ENCODE data around the gene TBC1D22A. TPM values are rescaled to one million over a fixed set of nuclear protein-coding genes. Genes with fewer than 3 reads are reported as not detected.

The TBC1D22A gene
- total RNA-seq, 6 donors from 2014 or later: 27.1 to 48.2 (median 35.3) TPM

- DNase-seq (no peak), ATAC-seq (ENCODE audit: low FRiP score in 2 of 2) (no peak)
- TF ChIP-seq POLR2AphosphoS5 (IDR thresholded peaks at IDR 0.05) (no peak), POLR2A (IDR thresholded peaks at IDR 0.05) (no peak), CTCF (IDR thresholded peaks at IDR 0.05) (no peak), EP300 (IDR thresholded peaks at IDR 0.05) (no peak)
- H3K27me3 ChIP-seq: no peaks in the 10 kb centered on the region
- no peaks in the 10 kb centered on the region for H3K9me3 ChIP-seq
- no peak overlapping the region for H3K4me3 ChIP-seq
- WGBS, 2 donors: 97 to 98% methylated on average over 9 of the region's 9 CpGs
- H3K4me1 ChIP-seq: no peaks in the 10 kb centered on the region
- H3K36me3 ChIP-seq: peaks cover 0 to 9% (median 4%) of the 10 kb centered on the region in 4 donors
- H3K27ac ChIP-seq: no peak overlapping the region
These were observed 238.8 kb downstream of the TBC1D22A start for GRCh38 chr22:47001288-47001687.

GRCh38 chr22:47002692-47003091 lies 240.2 kb downstream of the TBC1D22A start:
- no peak for DNase-seq
- Histone ChIP-seq H3K36me3 (peaks cover 0 to 8% (median 3%) of the 10 kb centered on the region in 4 donors), H3K27me3 (no peaks in the 10 kb centered on the region), H3K9me3 (no peaks in the 10 kb centered on the region), H3K27ac (no peak overlapping the region), H3K4me3 (no peak overlapping the region), H3K4me1 (no peaks in the 10 kb centered on the region)
- no peak for TF ChIP-seq POLR2A (IDR thresholded peaks at IDR 0.05)
- TF ChIP-seq EP300 (IDR thresholded peaks at IDR 0.05): no peak
- no peak for TF ChIP-seq CTCF (IDR thresholded peaks at IDR 0.05)
- no peak for TF ChIP-seq POLR2AphosphoS5 (IDR thresholded peaks at IDR 0.05)
- WGBS, 2 donors: 86% methylated on average over 6 to 7 of the region's 8 CpGs
- ATAC-seq (ENCODE audit: low FRiP score in 2 of 2): no peak

GRCh38 chr22:47005506-47006408 lies 243.3 kb downstream of the TBC1D22A start:
- Histone ChIP-seq H3K4me3 (no peak overlapping the region), H3K27ac (no peak overlapping the region), H3K4me1 (no peaks in the 10 kb centered on the region), H3K9me3 (no peaks in the 10 kb centered on the region), H3K36me3 (peaks cover 0 to 12% (median 0%) of the 10 kb centered on the region in 4 donors), H3K27me3 (no peaks in the 10 kb centered on the region)
- DNase-seq: no peak
- WGBS, 2 donors: 95 to 98% methylated on average over 8 of the region's 8 CpGs
- ATAC-seq (ENCODE audit: low FRiP score in 2 of 2): peak in 1 of 2 donors; percentile 21
- TF ChIP-seq POLR2AphosphoS5 (IDR thresholded peaks at IDR 0.05) (no peak), EP300 (IDR thresholded peaks at IDR 0.05) (no peak), POLR2A (IDR thresholded peaks at IDR 0.05) (no peak), CTCF (IDR thresholded peaks at IDR 0.05) (no peak)

GRCh38 chr22:47006433-47006832 lies 244.0 kb downstream of the TBC1D22A start:
- Histone ChIP-seq H3K27ac (no peak overlapping the region), H3K27me3 (no peaks in the 10 kb centered on the region), H3K36me3 (peaks cover 0 to 12% (median 0%) of the 10 kb centered on the region in 4 donors), H3K4me1 (no peaks in the 10 kb centered on the region), H3K4me3 (no peak overlapping the region), H3K9me3 (no peaks in the 10 kb centered on the region)
- ATAC-seq (ENCODE audit: low FRiP score in 2 of 2) (no peak), DNase-seq (no peak)
- no peak for TF ChIP-seq POLR2AphosphoS5 (IDR thresholded peaks at IDR 0.05)
- no peak for TF ChIP-seq POLR2A (IDR thresholded peaks at IDR 0.05)
- TF ChIP-seq EP300 (IDR thresholded peaks at IDR 0.05): no peak
- TF ChIP-seq CTCF (IDR thresholded peaks at IDR 0.05): no peak
- WGBS, 2 donors: 93 to 95% methylated on average over 15 of the region's 15 CpGs

Measured in upper lobe of left lung (tissue), 6 donors.